Measurements from ENCODE around the gene SLC22A23.

SLC22A23 gene

GRCh38 chr6:3351829-3352524, 104.9 kb downstream of the SLC22A23 start:
- DNase-seq (ENCODE audit: low read depth), result no peak

DNA sequence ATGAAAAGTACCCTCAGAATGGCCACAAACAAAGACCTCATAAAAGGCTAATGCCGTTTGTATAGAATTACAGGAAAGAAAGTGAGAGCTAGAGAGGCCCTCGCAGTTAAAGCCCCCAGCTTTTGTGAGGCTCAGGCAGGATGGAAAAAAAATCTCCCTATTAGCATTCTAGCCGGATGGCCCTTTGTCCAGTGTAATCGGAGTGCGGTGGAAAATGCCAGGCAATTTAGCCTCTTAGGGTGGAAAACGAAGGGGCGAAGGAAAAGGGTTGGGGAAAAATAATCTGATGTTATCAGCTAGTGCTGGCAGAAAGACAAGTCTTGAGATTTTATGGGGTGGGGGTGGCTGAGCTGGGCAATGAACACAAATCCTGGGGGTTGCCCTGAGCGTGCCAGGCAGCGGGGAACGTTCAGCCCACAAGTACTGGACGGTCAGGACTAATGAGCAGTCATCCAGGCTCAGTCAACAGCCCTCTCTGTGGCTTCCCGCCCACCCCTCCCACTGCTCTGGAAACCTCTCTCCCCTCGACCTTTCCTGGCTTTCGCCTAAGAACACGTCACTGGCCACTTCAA, 105.7 kb downstream of the SLC22A23 start:
- no peak for DNase-seq (ENCODE audit: low read depth)

- DNase-seq (ENCODE audit: low read depth), result no peak
Measured at GRCh38 chr6:3350252-3350796, 106.5 kb downstream of the SLC22A23 start.

DNA sequence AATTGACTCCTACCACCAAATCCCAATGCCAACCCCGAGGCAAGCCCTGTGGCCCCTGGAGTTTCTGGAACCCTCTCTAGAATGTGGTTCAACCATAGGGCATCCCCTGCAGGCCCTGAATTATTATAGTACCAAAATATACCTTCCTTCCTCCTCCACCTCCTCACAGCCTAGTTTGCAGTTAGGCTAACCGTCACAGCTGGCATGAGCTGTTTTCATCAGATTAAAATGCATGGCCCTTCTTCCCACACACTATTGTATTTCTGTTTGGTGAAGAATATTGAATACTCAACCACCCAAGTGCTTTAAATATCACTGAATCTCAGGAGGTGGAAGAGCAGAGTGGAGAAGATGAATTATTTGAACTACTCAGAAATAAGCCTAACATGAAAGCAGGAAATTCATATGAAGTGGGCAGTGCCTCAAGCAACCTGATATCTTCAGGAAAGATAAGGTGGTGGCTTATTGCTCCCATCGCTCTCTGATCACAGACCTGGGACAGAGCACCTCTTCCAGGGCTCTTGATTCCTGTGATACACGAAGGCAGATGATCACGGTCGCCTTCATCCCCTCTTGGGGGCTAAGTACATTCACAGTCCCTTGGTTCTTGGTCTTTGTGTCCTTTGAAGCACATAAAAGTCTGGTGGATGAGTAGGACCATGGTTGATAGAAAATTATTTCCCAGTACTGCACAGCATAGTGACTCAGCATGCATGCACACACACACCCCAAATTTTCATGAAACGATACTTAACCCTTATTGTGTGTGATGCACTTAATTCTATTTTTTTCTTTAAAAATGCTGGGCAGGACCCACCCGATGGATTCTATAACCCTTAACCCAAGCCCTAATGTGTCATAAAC, 107.2 kb downstream of the SLC22A23 start:
- DNase-seq (ENCODE audit: low read depth), result no peak

DNA sequence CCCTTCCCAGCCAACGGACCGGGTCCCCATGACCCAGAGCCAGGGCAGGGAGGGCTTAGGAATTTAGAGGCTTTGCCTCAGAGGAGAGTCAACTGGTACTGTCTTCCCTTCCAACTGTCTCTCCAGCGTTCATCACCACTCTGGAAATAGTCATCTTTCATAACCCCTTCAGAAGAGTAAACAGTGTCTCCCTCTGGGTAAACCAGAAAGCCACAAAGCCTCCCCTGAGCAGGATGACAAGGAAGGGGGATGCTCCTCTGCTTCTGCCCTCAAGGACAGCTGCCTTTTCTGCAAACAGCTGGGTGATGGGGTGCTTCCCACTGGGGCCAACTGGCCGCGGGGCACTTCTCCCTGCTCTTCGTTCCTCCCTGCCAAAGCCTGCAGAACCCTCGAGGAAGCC, 108.0 kb downstream of the SLC22A23 start:
- DNase-seq (ENCODE audit: low read depth), result no peak

- DNase-seq (ENCODE audit: low read depth), result no peak
Measured at GRCh38 chr6:3347826-3348225, 109.0 kb downstream of the SLC22A23 start.

- DNase-seq (ENCODE audit: low read depth), result no peak
Measured at GRCh38 chr6:3347247-3347646, 109.6 kb downstream of the SLC22A23 start.

DNA sequence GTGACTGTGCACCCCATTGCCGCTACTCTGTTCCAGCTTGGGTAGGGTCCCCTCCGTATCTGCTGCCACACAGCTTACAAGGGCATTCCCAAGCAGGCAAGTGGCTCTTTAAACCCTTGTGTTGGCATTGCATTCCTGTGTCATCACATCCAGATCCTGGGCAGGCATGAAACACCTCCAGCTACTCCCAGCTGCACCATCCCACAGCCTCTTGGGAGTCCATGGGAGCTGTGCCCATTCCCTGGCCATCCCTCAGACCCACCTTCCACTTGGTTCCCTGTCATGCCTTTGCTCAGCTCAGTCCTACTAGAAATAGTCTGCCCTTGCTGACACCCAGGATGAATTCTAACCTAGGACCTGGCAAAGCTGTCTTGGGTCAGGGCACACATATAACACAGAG, 110.4 kb downstream of the SLC22A23 start:
- no peak for DNase-seq (ENCODE audit: low read depth)

DNA sequence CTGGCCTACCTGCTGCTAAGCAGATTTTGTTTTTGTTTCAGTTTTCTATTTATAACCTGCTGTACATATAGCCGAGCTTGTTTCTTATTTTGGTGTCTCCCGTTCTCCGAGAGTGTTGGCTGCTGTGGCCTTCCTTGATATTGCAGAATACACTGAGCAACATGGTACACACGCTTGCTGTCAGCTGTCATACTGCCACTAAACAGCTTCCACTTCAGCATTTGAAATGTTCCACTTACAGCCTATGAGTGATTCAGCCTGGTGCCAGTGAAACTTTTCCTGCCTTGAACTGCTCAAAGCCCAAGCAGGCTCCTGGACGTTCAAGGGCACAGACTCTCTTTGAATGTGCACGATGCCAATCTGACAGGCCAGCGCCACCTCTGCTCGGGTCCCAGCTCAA, 111.0 kb downstream of the SLC22A23 start:
- DNase-seq (ENCODE audit: low read depth), result no peak

DNA sequence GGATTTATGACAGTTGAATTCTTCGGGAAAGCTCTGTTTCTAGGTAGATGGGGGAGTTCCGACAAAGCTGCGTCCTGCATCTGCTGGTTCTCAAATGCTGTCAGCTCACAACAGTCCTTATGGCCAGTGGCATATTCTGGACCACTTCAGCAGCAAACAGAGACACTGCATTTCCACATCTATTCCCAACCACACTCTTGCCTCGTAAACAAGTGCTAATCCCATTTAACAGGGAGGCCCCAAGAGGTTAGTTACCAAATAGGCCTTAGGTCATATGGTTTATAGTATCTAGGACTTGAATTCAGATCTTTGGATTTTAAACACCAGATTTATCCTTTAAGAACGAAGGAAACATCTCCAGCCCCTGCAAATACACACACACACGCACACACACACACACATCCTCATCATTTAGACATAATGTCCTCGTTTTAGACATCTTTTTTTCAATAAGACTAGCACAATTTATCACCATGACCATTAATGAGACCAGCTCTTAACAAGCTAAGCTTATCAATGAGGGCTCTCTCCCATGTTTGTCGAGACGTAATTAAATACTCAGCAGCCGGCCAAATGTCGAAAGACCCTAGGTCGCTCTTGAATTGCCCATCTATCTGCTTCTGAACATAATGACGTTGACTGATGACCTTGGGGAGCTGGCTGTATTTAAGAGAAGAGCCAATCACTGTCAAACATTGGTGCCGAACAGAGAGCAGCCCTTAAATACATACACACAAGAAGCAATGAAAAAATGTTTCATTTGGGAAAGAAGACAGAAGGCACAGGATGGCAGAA, 113.6 kb downstream of the SLC22A23 start:
- DNase-seq (ENCODE audit: low read depth), result no peak

DNA sequence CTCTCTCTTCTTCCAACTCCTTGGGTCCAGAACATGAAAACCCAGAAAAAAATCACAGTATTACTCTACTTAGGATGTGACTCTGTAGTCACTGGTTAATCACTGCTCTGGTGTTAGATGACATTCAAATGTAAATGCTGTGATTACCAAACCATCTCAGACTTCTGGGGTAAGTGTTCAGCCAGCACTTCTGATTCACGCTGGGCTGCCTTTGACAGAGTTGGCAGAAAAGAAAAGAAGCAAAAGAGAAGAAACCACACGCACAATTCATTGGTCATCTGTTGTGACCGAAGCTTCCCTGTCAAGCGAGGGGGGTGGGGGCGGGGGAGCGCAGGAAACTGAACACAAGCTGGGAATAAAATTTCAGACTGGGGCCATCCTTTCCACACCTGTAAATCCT, 115.4 kb downstream of the SLC22A23 start:
- DNase-seq (ENCODE audit: low read depth), result no peak

DNA sequence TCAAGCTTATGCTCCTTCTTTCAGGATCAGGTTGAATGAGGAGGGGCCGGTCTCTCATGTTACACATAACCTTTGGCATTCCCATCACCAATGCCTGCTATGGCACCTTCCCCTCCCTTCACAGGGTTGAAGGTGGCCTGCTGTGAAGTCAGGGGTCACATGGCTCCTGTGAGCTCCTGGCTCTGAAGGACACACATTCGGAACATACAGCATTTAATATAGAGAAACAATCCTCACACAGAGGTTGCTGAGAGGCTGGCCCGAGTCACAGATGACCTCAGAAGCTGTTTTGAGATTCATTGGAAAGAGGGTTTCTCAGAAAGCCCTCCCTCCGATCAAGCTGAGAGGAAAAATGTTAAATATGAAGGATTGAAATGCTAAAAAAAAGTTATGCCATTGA, 116.0 kb downstream of the SLC22A23 start:
- DNase-seq (ENCODE audit: low read depth), result no peak

DNA sequence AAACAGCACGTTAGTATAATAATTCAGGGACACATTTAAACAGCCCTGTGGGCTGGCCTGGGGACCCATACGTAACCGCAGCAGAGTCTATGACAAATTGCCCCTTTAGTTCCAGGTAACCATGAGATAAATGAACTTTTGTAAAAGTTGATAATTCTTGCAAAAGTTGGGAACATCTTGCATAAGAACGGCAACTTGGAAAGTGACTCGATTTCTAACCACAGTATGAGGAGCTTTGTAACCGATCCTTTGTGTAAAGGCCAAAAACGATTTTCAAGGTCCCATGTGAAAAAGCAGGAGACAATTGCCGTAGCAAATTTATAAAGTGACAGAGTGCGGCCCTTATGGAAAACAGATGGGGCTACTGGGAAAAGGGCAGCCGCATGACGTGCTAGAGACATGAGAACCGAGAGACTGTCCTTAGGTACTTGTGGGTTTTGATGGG, 116.5 kb downstream of the SLC22A23 start:
- no peak for DNase-seq (ENCODE audit: low read depth)

GRCh38 chr6:3339811-3340210, 117.0 kb downstream of the SLC22A23 start:
- DNase-seq (ENCODE audit: low read depth), result no peak

DNA sequence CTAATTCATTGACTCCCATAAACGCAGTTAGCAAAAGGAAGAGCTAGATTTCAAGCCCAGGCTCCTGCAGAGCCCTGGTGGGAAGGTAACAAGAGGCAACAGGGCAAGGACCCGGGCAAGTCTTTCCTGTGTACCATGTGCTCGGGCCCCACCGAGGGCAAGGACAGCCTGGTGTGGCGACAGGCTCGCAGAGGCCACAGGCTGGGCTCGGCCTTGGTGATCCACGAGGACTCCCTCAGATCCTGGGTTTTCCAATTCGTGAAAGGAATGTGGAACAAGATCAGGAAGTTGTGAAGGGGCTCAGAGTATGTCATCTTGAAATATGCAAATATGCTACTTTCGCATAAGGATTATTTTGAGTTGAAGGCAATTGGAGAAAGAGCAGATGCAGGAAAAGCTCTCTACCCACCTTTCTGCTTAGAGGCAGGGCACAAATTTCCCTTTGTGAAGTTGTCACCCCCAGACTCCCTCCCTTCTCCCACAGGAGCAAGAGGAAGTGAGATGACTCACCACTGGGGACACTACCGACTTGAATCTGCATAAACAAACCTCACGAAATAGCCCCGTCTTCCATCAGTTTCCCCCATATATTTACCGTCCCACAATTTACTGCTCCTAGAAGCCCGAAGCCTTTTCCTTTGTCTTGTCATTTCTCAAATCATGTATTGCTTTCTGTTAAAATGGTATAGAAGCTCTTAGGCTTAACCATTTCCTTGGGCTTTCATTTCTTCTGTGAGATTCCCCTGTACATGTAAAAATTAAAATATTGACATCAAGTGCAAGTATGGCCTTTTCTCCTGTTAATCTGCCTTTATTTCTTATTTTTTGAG, 119.1 kb downstream of the SLC22A23 start:
- no peak for DNase-seq (ENCODE audit: low read depth)

- DNase-seq (ENCODE audit: low read depth), result no peak
Measured at GRCh38 chr6:3336859-3337515, 119.9 kb downstream of the SLC22A23 start.

GRCh38 chr6:3336066-3336786, 120.6 kb downstream of the SLC22A23 start:
- no peak for DNase-seq (ENCODE audit: low read depth)

DNA sequence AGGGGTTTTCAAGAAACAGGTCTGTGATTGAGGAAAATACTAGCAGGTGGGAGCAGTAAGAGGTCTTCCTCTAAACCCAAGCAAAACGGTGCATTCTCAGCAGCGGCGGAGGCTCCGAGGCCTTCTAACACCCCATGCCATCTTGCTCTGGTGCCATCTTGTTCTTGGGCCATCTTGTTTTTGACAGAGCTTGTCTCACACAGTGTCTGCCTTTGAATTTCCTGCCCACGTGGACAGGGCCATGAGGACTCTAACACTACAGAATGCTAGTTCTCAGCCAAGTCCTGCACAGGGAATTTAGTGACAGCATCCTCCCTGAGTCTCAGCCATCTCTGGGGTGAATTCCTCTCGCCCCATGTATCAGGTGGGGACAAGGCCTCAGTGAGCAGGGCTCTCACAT, 121.7 kb downstream of the SLC22A23 start:
- DNase-seq (ENCODE audit: low read depth), result no peak

DNA sequence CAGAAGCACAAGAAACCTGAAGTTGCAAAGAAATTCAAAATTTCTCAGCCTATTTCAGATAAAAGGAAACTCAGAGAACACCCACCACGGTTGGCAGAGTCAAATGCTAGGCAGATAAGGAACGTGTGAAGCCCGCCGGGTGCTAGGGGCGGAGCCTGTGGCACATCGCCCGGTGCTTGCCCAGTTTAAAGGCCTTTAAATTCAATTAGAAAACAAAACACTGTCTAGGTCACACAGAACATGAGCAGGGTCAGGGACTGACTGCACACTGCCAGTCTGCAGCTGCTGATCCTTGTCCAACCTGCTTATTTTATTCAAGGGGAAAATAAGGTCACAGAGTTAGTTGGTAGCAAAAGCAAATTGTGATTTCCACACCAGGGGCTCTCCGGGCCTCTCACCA, 122.3 kb downstream of the SLC22A23 start:
- no peak for DNase-seq (ENCODE audit: low read depth)

DNA sequence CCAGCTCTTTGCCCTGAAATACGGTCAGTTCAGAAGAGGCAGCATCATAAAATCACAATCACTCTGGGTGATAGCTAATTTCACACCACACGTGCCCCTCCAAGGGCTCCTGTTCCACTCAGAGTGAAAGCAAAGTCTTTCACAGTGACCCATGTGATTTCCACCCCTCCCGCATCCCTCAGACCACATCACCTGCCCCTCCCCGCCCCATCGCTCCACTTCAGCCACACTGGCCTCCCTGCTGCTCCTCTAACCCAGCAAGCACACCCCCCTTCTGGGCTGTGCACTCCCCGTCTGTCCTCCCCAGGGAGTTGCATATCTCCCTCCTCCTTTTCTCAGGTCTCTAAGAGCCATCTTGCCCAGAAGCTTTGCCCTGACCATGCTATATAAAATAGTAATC, 123.6 kb downstream of the SLC22A23 start:
- DNase-seq (ENCODE audit: low read depth), result no peak

Data from stimulated activated CD8-positive, alpha-beta memory T cell treated with anti-CD3 and anti-CD28 coated beads, Interleukin-15, amount 100 ng/mL, for 24 hours (primary cell).